DOHH2 (cell line): ENCODE data around the gene HLF.

Experiments used
- H3F3A ChIP-seq: fragments of 200-600 bp; sonication (generic), shearing (Covaris generic); 2 replicates; pipeline ENCODE4 v1.6.0; 2016; ENCODE audit warnings: antibody characterized with exemption, mild to moderate bottlenecking; ENCODE audit not compliant: control insufficient read depth, insufficient read depth
- H3K27ac ChIP-seq: fragments of 200-600 bp; sonication (generic); 2 replicates; pipeline ENCODE4 v1.5.1; 2014; ENCODE audit warnings: low read depth, mild to moderate bottlenecking, low read length, moderate library complexity
- H3K27me3 ChIP-seq: fragments of 200-600 bp; sonication (generic); 2 replicates; pipeline ENCODE4 v1.6.1; 2014; ENCODE audit warnings: mild to moderate bottlenecking, low read length, mixed read lengths; ENCODE audit not compliant: control insufficient read depth
- H3K36me3 ChIP-seq: fragments of 200-600 bp; sonication (generic); 2 replicates; pipeline ENCODE4 v1.6.1; 2014; ENCODE audit warnings: mild to moderate bottlenecking, low read length, moderate library complexity, mixed read lengths; ENCODE audit not compliant: control insufficient read depth
- H3K4me1 ChIP-seq: fragments of 200-600 bp; sonication (generic); 2 replicates; pipeline ENCODE4 v1.6.1; 2014; ENCODE audit warnings: mild to moderate bottlenecking, low read length, mixed read lengths; ENCODE audit not compliant: control insufficient read depth
- H3K4me2 ChIP-seq: fragments of 200-600 bp; sonication (generic); 2 replicates; pipeline ENCODE4 v1.6.0; 2014; ENCODE audit warnings: mild to moderate bottlenecking, low read length, moderate library complexity
- H3K4me3 ChIP-seq: fragments of 200-600 bp; sonication (generic); 2 replicates; pipeline ENCODE4 v1.5.1; 2014; ENCODE audit warnings: mild to moderate bottlenecking, low read length, mixed read lengths
- H3K79me2 ChIP-seq: fragments of 200-600 bp; sonication (generic); 2 replicates; pipeline ENCODE4 v1.6.1; 2014; ENCODE audit warnings: mild to moderate bottlenecking, low read length, mixed read lengths; ENCODE audit not compliant: control insufficient read depth
- H3K9me2 ChIP-seq: fragments of 200-600 bp; sonication (generic); replicated peaks from 2 replicates; pipeline ENCODE4 v1.6.1; 2014; ENCODE audit warnings: mild to moderate bottlenecking, low read length, mixed read lengths; ENCODE audit not compliant: control insufficient read depth
- H3K9me3 ChIP-seq: fragments of 200-600 bp; sonication (generic); 2 replicates; pipeline ENCODE4 v1.6.1; 2014; ENCODE audit warnings: antibody characterized with exemption, low read length, mixed read lengths; ENCODE audit not compliant: control insufficient read depth, insufficient read depth
- H4K20me1 ChIP-seq: fragments of 200-600 bp; sonication (generic); 2 replicates; pipeline ENCODE4 v1.6.0; 2014; ENCODE audit warnings: low read depth, mild to moderate bottlenecking, antibody characterized with exemption, low read length, moderate library complexity; ENCODE audit not compliant: control insufficient read depth, insufficient read depth
- EZH2phosphoT487 ChIP-seq: fragments of 200-600 bp; sonication (generic); IDR thresholded peaks from 2 replicates; pipeline ENCODE4 v1.6.1; 2017; ENCODE audit warnings: borderline replicate concordance, mild to moderate bottlenecking, antibody characterized with exemption, low read length, moderate library complexity, mixed read lengths
- TF ChIP-seq, protein P1 (sequence below): fragments of 200-600 bp; sonication (generic); IDR thresholded peaks from one replicate; pipeline ENCODE4 v1.5.1; 2014; ENCODE audit warnings: antibody characterized with exemption, mild to moderate bottlenecking, low read depth, low read length; ENCODE audit not compliant: poor library complexity, severe bottlenecking

Gene HLF

DNA sequence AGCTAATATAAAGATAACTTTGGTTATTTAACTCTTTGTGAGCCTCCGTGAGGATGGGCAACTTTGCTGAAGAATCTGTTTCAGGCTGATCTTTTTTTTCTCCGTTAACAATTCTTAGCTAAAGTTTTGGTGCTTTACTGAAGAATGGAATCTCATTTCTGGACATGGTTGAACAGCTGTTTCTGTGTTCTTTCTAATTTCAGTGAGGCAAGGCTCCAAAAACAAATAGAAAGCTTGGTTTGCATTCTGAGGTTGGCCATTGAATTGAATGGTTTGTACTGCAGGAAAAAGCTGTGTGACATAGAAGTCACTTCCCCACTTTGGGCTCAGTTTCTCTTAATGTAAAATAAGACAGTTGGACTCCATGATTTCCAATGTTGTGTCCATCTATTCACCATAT, 22.3 kb upstream of the HLF start:
- Histone ChIP-seq H3K27me3 (peaks cover 11% of the 10 kb centered on the region), H3F3A (no peaks in the 10 kb centered on the region), H4K20me1 (no peaks in the 10 kb centered on the region), H3K4me1 (no peaks in the 10 kb centered on the region), H3K36me3 (no peaks in the 10 kb centered on the region), H3K4me3 (no peak overlapping the region), H3K27ac (no peak overlapping the region), H3K9me2 (no peaks in the 10 kb centered on the region), H3K9me3 (0 out of 2 replicates have a peak, but pooled peaks cover 2% of the 10 kb centered on the region), H3K4me2 (no peak overlapping the region), H3K79me2 (no peaks in the 10 kb centered on the region)
- TF ChIP-seq, protein P1, sequence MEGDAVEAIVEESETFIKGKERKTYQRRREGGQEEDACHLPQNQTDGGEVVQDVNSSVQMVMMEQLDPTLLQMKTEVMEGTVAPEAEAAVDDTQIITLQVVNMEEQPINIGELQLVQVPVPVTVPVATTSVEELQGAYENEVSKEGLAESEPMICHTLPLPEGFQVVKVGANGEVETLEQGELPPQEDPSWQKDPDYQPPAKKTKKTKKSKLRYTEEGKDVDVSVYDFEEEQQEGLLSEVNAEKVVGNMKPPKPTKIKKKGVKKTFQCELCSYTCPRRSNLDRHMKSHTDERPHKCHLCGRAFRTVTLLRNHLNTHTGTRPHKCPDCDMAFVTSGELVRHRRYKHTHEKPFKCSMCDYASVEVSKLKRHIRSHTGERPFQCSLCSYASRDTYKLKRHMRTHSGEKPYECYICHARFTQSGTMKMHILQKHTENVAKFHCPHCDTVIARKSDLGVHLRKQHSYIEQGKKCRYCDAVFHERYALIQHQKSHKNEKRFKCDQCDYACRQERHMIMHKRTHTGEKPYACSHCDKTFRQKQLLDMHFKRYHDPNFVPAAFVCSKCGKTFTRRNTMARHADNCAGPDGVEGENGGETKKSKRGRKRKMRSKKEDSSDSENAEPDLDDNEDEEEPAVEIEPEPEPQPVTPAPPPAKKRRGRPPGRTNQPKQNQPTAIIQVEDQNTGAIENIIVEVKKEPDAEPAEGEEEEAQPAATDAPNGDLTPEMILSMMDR: no peak
- TF ChIP-seq EZH2phosphoT487: no peak

DNA sequence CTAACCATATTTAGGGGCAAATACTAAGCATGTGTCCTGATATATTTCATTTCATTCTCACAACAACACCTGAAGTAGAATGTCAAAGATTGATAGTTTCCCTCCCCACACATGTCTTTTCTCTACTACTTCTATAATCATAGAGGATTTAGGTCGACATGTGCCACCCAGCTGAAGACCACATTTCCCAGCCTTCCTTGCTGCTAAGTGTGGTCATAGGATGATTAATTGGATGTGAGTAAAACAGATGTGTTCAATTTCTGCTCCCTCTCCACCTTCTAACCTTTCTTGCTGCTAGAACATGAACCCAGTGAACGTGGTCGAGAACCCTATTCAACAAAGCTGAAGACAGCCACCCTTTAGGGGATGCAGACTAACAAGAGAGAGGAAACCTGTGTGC, 18.8 kb upstream of the HLF start:
- H3K9me2 ChIP-seq: no peaks in the 10 kb centered on the region
- no peaks in the 10 kb centered on the region for H3K79me2 ChIP-seq
- H3K4me2 ChIP-seq: no peak overlapping the region

GRCh38 chr17:55246583-55246982, 18.2 kb upstream of the HLF start:
- Histone ChIP-seq H3K4me3 (no peak overlapping the region), H3K4me2 (no peak overlapping the region), H3K27me3 (no peaks in the 10 kb centered on the region), H4K20me1 (no peaks in the 10 kb centered on the region), H3K27ac (no peak overlapping the region), H3K36me3 (no peaks in the 10 kb centered on the region), H3K79me2 (no peaks in the 10 kb centered on the region), H3K9me3 (0 out of 2 replicates have a peak, but pooled peaks cover 2% of the 10 kb centered on the region), H3K9me2 (no peaks in the 10 kb centered on the region), H3K4me1 (no peaks in the 10 kb centered on the region), H3F3A (no peaks in the 10 kb centered on the region)
- TF ChIP-seq, protein P1: no peak
- no peak for TF ChIP-seq EZH2phosphoT487

More for the DNA sequence above, 18.8 kb upstream of the HLF start:
- Histone ChIP-seq H3K36me3 (no peaks in the 10 kb centered on the region), H3K4me1 (no peaks in the 10 kb centered on the region), H3F3A (no peaks in the 10 kb centered on the region), H3K4me3 (no peak overlapping the region), H3K27me3 (no peaks in the 10 kb centered on the region), H4K20me1 (no peaks in the 10 kb centered on the region), H3K9me3 (0 out of 2 replicates have a peak, but pooled peaks cover 2% of the 10 kb centered on the region), H3K27ac (no peak overlapping the region)
- TF ChIP-seq, protein P1: no peak
- TF ChIP-seq EZH2phosphoT487: no peak
